K562 (cell line): ENCODE measurements around the gene NHS. TPM values are rescaled to one million over a fixed set of nuclear protein-coding genes. Genes with fewer than 3 reads are reported as not detected.

ENCODE experiments used
- ATAC-seq: fragments of 200-7000 bp; cut with Tn5 transposase; 3 replicates; pipeline ENCODE4 v1.9.1; 2020; ENCODE audit warnings: moderate library complexity
- BruUV-seq: library from RNA; stranded (reverse); fragments of 400-500 nt; replicated peaks from 2 replicates; lab custom pipeline; 2021; lab: Mats Ljungman, UMichigan
- CTCF ChIA-PET: fragments of 300-600 bp; formaldehyde crosslinking; extraction: SDS; loops from one replicate; lab custom pipeline; 2021; ENCODE audit warnings: low intra/inter-chr PET ratio; lab: Yijun Ruan, JAX
- POLR2A ChIA-PET: fragments of 300-600, 350-650 bp; sonication (Branson Sonifier 250); formaldehyde crosslinking; extraction: SDS; loops from one replicate; lab custom pipeline; 2021; ENCODE audit warnings: antibody characterized with exemption, inconsistent platforms; lab: Yijun Ruan, JAX
- DNase-seq, 4 experiments: peaks; one replicate each; pipeline versions ENCODE4 v3.0.0 to v3.0.0-alpha.2; 2011 to 2018; ENCODE audit warnings: low spot score in 3 of 4, mixed read lengths in 3 of 4; ENCODE audit errors: extremely low read depth in 1 of 4
- FAIRE-seq: peaks from 2 replicates; lab custom pipeline; 2011; peaks lifted over from hg19 to GRCh38; lab: Jason Lieb, UNC
- H2AFZ ChIP-seq: 2 replicates; pipeline ENCODE4 v1.6.0; 2011; ENCODE audit warnings: low read depth, low read length, control low read depth, inconsistent platforms
- H3K27ac ChIP-seq: fragments of 200-600 bp; 3 replicates; pipeline ENCODE4 v1.8.0; 2011; ENCODE audit warnings: low read depth, mild to moderate bottlenecking, control low read depth, inconsistent platforms, low read length, moderate library complexity, mixed read lengths; ENCODE audit errors: extremely low read depth
- H3K27me3 ChIP-seq, 2 experiments: fragments of 300-600 bp in 1 of 2; 2 replicates in 1 of 2; 3 replicates in 1 of 2; pipeline versions ENCODE4 v1.6.0 to v1.8.0; 2011; ENCODE audit warnings: inconsistent platforms in 2 of 2, low read length in 2 of 2, mild to moderate bottlenecking in 1 of 2, mixed read lengths in 1 of 2, moderate library complexity in 1 of 2; ENCODE audit not compliant: control insufficient read depth in 2 of 2, insufficient read depth in 2 of 2
- H3K36me3 ChIP-seq: fragments of 300-600 bp; 3 replicates; pipeline ENCODE4 v1.8.0; 2011; ENCODE audit warnings: mild to moderate bottlenecking, low read length, inconsistent platforms; ENCODE audit not compliant: control insufficient read depth, insufficient read depth
- H3K4me1 ChIP-seq, 2 experiments: fragments of 200-600 bp in 1 of 2; replicated peaks in 1 of 2; 2 replicates in 1 of 2; 3 replicates in 1 of 2; pipeline versions ENCODE4 v1.5.1 to v1.8.0; 2011; ENCODE audit warnings: inconsistent platforms in 2 of 2, low read length in 2 of 2, mild to moderate bottlenecking in 1 of 2, mixed read lengths in 1 of 2, moderate library complexity in 1 of 2; ENCODE audit not compliant: control insufficient read depth in 2 of 2, insufficient read depth in 2 of 2
- H3K4me2 ChIP-seq: 2 replicates; pipeline ENCODE4 v1.6.1; 2011; ENCODE audit warnings: low read length, control low read depth, inconsistent platforms, mixed read lengths; ENCODE audit not compliant: insufficient read depth
- H3K4me3 ChIP-seq: fragments of 200-600 bp; sonication (generic), shearing (Covaris generic); 2 replicates; pipeline ENCODE4 v1.5.1; 2016; ENCODE audit warnings: control low read depth, inconsistent platforms
- H3K79me2 ChIP-seq: fragments of 200-600 bp; 3 replicates; pipeline ENCODE4 v1.8.0; 2011; ENCODE audit warnings: low read length, inconsistent platforms; ENCODE audit not compliant: control insufficient read depth, insufficient read depth
- H3K9ac ChIP-seq, 2 experiments: 2 replicates each; pipeline versions ENCODE4 v1.6.0 to v1.6.1; 2011; ENCODE audit warnings: low read depth in 2 of 2, low read length in 2 of 2, control low read depth in 1 of 2, inconsistent platforms in 1 of 2, mild to moderate bottlenecking in 1 of 2, mixed read lengths in 1 of 2; ENCODE audit not compliant: insufficient read depth in 1 of 2
- H3K9me1 ChIP-seq: one replicate; pipeline ENCODE4 v1.6.0; 2011; ENCODE audit warnings: inconsistent platforms, mild to moderate bottlenecking, low read length, moderate library complexity; ENCODE audit not compliant: control insufficient read depth, insufficient read depth
- H3K9me3 ChIP-seq: replicated peaks from 2 replicates; pipeline ENCODE4 v1.5.1; 2011; ENCODE audit warnings: low read depth, low read length, inconsistent platforms; ENCODE audit not compliant: control insufficient read depth, insufficient read depth
- H4K20me1 ChIP-seq: replicated peaks from 2 replicates; pipeline ENCODE4 v1.6.1; 2011; ENCODE audit warnings: low read length, inconsistent platforms, mixed read lengths; ENCODE audit not compliant: control insufficient read depth, insufficient read depth
- ARID4B ChIP-seq: sonication (generic); formaldehyde crosslinking; IDR thresholded peaks from 2 replicates; pipeline ENCODE4 v1.8.0; 2022; ENCODE audit warnings: mild to moderate bottlenecking, missing genetic modification reagents
- ATF3 ChIP-seq, 2 experiments: fragments of 450-650 bp in 1 of 2; sonication (generic) in 1 of 2; formaldehyde crosslinking in 1 of 2; IDR thresholded peaks in 1 of 2; conservative IDR thresholded peaks in 1 of 2; 2 replicates each; pipeline versions ENCODE4 v1.6.1 to v1.8.1; 2016 to 2023; ENCODE audit warnings: mild to moderate bottlenecking in 2 of 2, moderate library complexity in 2 of 2, inconsistent platforms in 1 of 2, missing genetic modification reagents in 1 of 2
- CEBPB ChIP-seq: fragments of 450-650 bp; IDR thresholded peaks from 2 replicates; pipeline ENCODE4 v1.6.1; 2016; ENCODE audit warnings: missing genetic modification characterization, missing compliant biosample characterization
- HMGXB4 ChIP-seq: sonication (generic); formaldehyde crosslinking; IDR thresholded peaks from 2 replicates; pipeline ENCODE4 v1.8.1; 2023; ENCODE audit warnings: mild to moderate bottlenecking, missing genetic modification reagents
- MCM3 ChIP-seq: fragments of 450-650 bp; IDR thresholded peaks from 2 replicates; pipeline ENCODE4 v1.6.1; 2016
- PHB2 ChIP-seq: fragments of 450-650 bp; IDR thresholded peaks from 2 replicates; pipeline ENCODE4 v1.6.1; 2017; ENCODE audit warnings: low read depth
- TCF7L2 ChIP-seq: fragments of 150-350 bp; IDR thresholded peaks from 2 replicates; pipeline ENCODE4 v1.6.1; 2016; ENCODE audit warnings: low read depth, mild to moderate bottlenecking, low read length, moderate library complexity
- TEAD2 ChIP-seq: fragments of 450-650 bp; IDR thresholded peaks from 2 replicates; pipeline ENCODE4 v1.6.1; 2016; ENCODE audit warnings: missing genetic modification characterization, control low read depth, missing compliant biosample characterization
- THRB ChIP-seq: fragments of 450-650 bp; formaldehyde crosslinking; conservative IDR thresholded peaks from 2 replicates; pipeline ENCODE4 v1.4.0; 2022; ENCODE audit warnings: mild to moderate bottlenecking, missing genetic modification characterization
- ZBTB26 ChIP-seq: fragments of 450-650 bp; formaldehyde crosslinking; IDR thresholded peaks from 2 replicates; pipeline ENCODE4 v1.4.0; 2022; ENCODE audit warnings: missing genetic modification characterization
- ZNF586 ChIP-seq: fragments of 450-650 bp; formaldehyde crosslinking; conservative IDR thresholded peaks from 2 replicates; pipeline ENCODE4 v1.4.0; 2020; ENCODE audit warnings: mild to moderate bottlenecking, moderate library complexity
- WGBS: fragments of 100-300 bp; shearing (Covaris generic); methylation state at CpG from one replicate; pipeline ENCODE4 v1.1.6; 2016; ENCODE audit warnings: low coverage, mixed read lengths; ENCODE audit not compliant: insufficient coverage; ENCODE audit errors: missing lambda C conversion rate; 5-methylcytosine and 5-hydroxymethylcytosine counted together
- in situ Hi-C: fragments of 300-500 bp; cut with MboI; formaldehyde crosslinking; loops from 4 replicates; pipeline ENCODE4 v1.15.0; 2018; ENCODE audit warnings: inconsistent platforms, mixed read lengths
- intact Hi-C: fragments of 100-400 bp; cut with micrococcal nuclease; formaldehyde crosslinking; loops from 2 replicates; pipeline ENCODE4 v1.14.2; 2022
- polyA plus RNA-seq, 8 experiments: library from polyadenylated mRNA; depleted of rRNA in 4 of 8; stranded (reverse) in 5 of 8; unstranded in 3 of 8; fragments of >200 nt; fragmentation: Nextera tagmentation in 2 of 8; fragmentation: Illumina TruSeq in 1 of 8; extraction: Ambion mirVana in 2 of 8; extraction: Trizol in 1 of 8; gene quantifications; 2 replicates each; pipeline versions ENCODE4 v1.2.1 to v1.2.3, GENCODE V29; 2011 to 2014; ENCODE audit warnings: inconsistent platforms in 1 of 8, missing spikeins in 1 of 8
- total RNA-seq, 7 experiments: library from RNA; depleted of rRNA in 6 of 7; stranded (reverse); fragments of >200 nt in 6 of 7; fragmentation: Illumina TruSeq in 2 of 7; extraction: Trizol in 2 of 7; gene quantifications; 2 replicates each; pipeline versions ENCODE4 v1.2.1 to v1.2.3, GENCODE V29; 2011 to 2021; ENCODE audit warnings: low replicate concordance in 1 of 7

The NHS gene
- total and polyA plus RNA-seq, 9 of the 15 experiments (the other 6 are each of a cell fraction or from before 2014, with no cell fraction given) = 0.02 TPM; not detected in 8

- WGBS = 0% methylated on average over 1 of the region's 1 CpG
- no peaks in the 10 kb centered on the region for H3K4me1 ChIP-seq
- no peaks in the 10 kb centered on the region for H3K79me2 ChIP-seq
- H3K4me2 ChIP-seq = no peak overlapping the region
- no TSS peak for BruUV-seq
- no peak overlapping the region for H3K4me3 ChIP-seq
- H3K36me3 ChIP-seq = no peaks in the 10 kb centered on the region
- in situ Hi-C loops (no loop called here), intact Hi-C loops (no loop called here)
- H3K9ac ChIP-seq = no peak overlapping the region
- no peak overlapping the region for H2AFZ ChIP-seq
- H3K27me3 ChIP-seq = no peaks in the 10 kb centered on the region
- no peak for DNase-seq
- no peak for ATAC-seq
- no peaks in the 10 kb centered on the region for H3K9me1 ChIP-seq
- ChIA-PET CTCF (no interaction called here), POLR2A (no interaction called here)
- no peak overlapping the region for H3K27ac ChIP-seq
- no peak for FAIRE-seq
- no peaks in the 10 kb centered on the region for H4K20me1 ChIP-seq
- no peak for TF ChIP-seq ARID4B (CRISPR knock-in tag)
- no peak for TF ChIP-seq ZNF586 (CRISPR knock-in tag)
- no peak for TF ChIP-seq MCM3
- no peak for TF ChIP-seq HMGXB4 (CRISPR knock-in tag)
- TF ChIP-seq ATF3 (IDR thresholded peaks at IDR 0.05) = no peak
- TF ChIP-seq ATF3 (CRISPR knock-in tag; conservative IDR thresholded peaks at IDR 0.05) = no peak
- TF ChIP-seq THRB (CRISPR knock-in tag) = no peak
- no peak for TF ChIP-seq TEAD2 (tag)
- no peak for TF ChIP-seq CEBPB
- no peak for TF ChIP-seq ZBTB26
- TF ChIP-seq PHB2 = no peak
- no peak for TF ChIP-seq TCF7L2
- H3K9me3 ChIP-seq = no peaks in the 10 kb centered on the region
These were observed 20.2 kb downstream of the NHS start for GRCh38 chrX:17395154-17395553.
